Ascending aorta (tissue), 2 donors: ENCODE results near the gene WNK2. TPM values are rescaled to one million over a fixed set of nuclear protein-coding genes. Genes with fewer than 3 reads are reported as not detected.
"Not testable (repeated sequence)": the region's sequence is repeated elsewhere in the genome, so short reads cannot be mapped to it uniquely, and the experiment has no call there.

Experiments used
- DNase-seq, 2 donors: peaks; one replicate each; pipeline ENCODE4 v3.0.0-alpha.2; 2019; ENCODE audit warnings: low spot score in 2 of 2
- H3K27ac ChIP-seq, 2 donors: fragments of 200-600 bp; sonication (generic); one replicate each; pipeline ENCODE4 v1.5.1; 2016 to 2017; ENCODE audit warnings: mild to moderate bottlenecking in 1 of 2
- H3K27me3 ChIP-seq: fragments of 200-600 bp; sonication (generic); one replicate; pipeline ENCODE4 v1.5.1; 2017
- H3K36me3 ChIP-seq, 2 donors: fragments of 200-600 bp; sonication (generic); one replicate each; pipeline ENCODE4 v1.5.1; 2016
- H3K4me1 ChIP-seq, 2 donors: fragments of 200-600 bp; sonication (generic); one replicate each; pipeline ENCODE4 v1.5.1; 2016 to 2017; ENCODE audit warnings: mild to moderate bottlenecking in 1 of 2
- H3K4me3 ChIP-seq, 2 donors: fragments of 200-600 bp; sonication (generic); one replicate each; pipeline ENCODE4 v1.5.1; 2016 to 2017; ENCODE audit warnings: mild to moderate bottlenecking in 1 of 2
- H3K9me3 ChIP-seq, 2 donors: fragments of 200-600 bp; sonication (generic); one replicate each; pipeline ENCODE4 v1.5.1; 2016
- CTCF ChIP-seq, 3 experiments: fragments of 200-600 bp in 2 of 3; fragments of 450-650 bp in 1 of 3; sonication (generic) in 2 of 3; IDR thresholded peaks; one replicate each; pipeline ENCODE4 v1.5.1; 2016 to 2019; ENCODE audit warnings: antibody characterized with exemption in 3 of 3, mild to moderate bottlenecking in 1 of 3, moderate library complexity in 1 of 3
- intact Hi-C: fragments of 100-400 bp; cut with DNase I; formaldehyde crosslinking; loops from one replicate; pipeline ENCODE4 v1.15.1; 2023
- total RNA-seq: library from RNA; depleted of rRNA; stranded (reverse); fragments of >200 nt; gene quantifications from one replicate; pipeline ENCODE4 v1.1.0, GENCODE V29; 2016

WNK2 gene
- total RNA-seq, 1 donor from 2014 or later = not detected

- Histone ChIP-seq H3K4me3 (peak overlapping the region; percentile 41 to 62), H3K4me1 (no peaks in the 10 kb centered on the region), H3K36me3 (no peaks in the 10 kb centered on the region), H3K27ac (no peak overlapping the region), H3K9me3 (no peaks in the 10 kb centered on the region), H3K27me3 (no peaks in the 10 kb centered on the region)
- no peak for DNase-seq
- no peak for TF ChIP-seq CTCF (IDR thresholded peaks at IDR 0.05)
- intact Hi-C loops = no loop called here
Measured at GRCh38 chr9:93345643-93346230, 161.8 kb downstream of the WNK2 start.

DNA sequence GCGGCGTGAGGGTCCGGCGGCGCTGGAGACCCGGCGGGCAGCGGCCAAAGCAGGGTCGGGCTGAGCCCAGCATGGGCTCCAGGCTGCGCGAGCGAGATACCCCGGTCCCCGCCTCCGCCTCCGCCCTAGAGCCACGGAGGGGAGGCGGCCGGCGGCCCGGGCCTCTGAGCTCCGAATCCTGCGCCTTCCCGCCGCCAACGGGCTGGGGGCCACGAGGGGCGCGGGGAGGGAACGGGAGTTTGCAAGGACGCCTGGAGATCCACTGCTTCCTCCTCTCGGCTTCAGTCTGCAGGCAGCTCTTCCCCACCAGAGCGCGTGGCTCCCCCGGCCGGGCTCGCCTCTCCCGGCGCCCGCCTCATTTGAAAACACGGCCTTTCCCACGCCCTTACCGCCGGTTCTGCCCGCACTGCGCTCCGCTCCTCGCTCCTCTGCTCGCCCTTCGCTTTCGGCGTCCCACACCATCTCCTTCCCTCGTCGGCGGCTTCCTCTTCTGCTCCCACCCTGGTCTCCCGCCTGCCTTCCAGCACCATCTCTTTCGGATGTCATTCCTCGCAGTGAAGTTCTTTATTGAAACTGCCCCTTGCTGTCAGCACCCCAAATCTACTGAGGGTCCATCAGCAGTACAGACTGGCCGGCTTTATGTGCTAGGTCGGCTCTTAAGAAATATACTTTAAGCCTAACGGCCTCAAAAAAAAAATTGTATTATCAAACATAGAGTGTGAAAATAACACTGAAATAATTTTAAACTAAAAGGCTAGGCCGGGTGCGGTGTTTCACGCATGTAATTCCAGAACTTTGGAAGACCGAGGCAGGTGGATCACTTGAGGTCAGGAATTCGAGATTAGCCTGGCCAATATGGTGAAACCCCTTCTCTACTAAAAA lies 162.5 kb downstream of the WNK2 start:
- Histone ChIP-seq H3K27ac (no peak overlapping the region), H3K27me3 (no peaks in the 10 kb centered on the region), H3K36me3 (no peaks in the 10 kb centered on the region), H3K4me3 (peak overlapping the region; percentile 41 to 62), H3K9me3 (no peaks in the 10 kb centered on the region), H3K4me1 (no peaks in the 10 kb centered on the region)
- DNase-seq = no peak
- intact Hi-C loops = no loop called here
- no peak for TF ChIP-seq CTCF (IDR thresholded peaks at IDR 0.05)

- DNase-seq, H3K36me3 ChIP-seq, intact Hi-C loops, H3K4me3 ChIP-seq, H3K27me3 ChIP-seq, H3K9me3 ChIP-seq, H3K27ac ChIP-seq, H3K4me1 ChIP-seq: not testable (repeated sequence)
Measured at GRCh38 chr9:93347371-93347975, 163.5 kb downstream of the WNK2 start.

GRCh38 chr9:93353413-93354310 lies 169.7 kb downstream of the WNK2 start:
- intact Hi-C loops, H3K4me1 ChIP-seq, DNase-seq, H3K27me3 ChIP-seq, H3K27ac ChIP-seq, H3K4me3 ChIP-seq, H3K36me3 ChIP-seq, H3K9me3 ChIP-seq: not testable (repeated sequence)

- H3K27ac ChIP-seq = no peak overlapping the region
- H3K36me3 ChIP-seq = no peaks in the 10 kb centered on the region
- H3K9me3 ChIP-seq = no peaks in the 10 kb centered on the region
- H3K4me3 ChIP-seq = no peak overlapping the region
- H3K27me3 ChIP-seq = no peaks in the 10 kb centered on the region
- intact Hi-C loops = no loop called here
- H3K4me1 ChIP-seq = no peaks in the 10 kb centered on the region
- no peak for DNase-seq
- no peak for TF ChIP-seq CTCF (IDR thresholded peaks at IDR 0.05)
Measured at GRCh38 chr9:93354451-93354850, 170.5 kb downstream of the WNK2 start.

GRCh38 chr9:93355827-93356226 lies 171.9 kb downstream of the WNK2 start:
- no peaks in the 10 kb centered on the region for H3K27me3 ChIP-seq
- H3K36me3 ChIP-seq = no peaks in the 10 kb centered on the region
- H3K4me3 ChIP-seq = no peak overlapping the region
- H3K4me1 ChIP-seq = no peaks in the 10 kb centered on the region
- no peaks in the 10 kb centered on the region for H3K9me3 ChIP-seq
- H3K27ac ChIP-seq = no peak overlapping the region
- no peak for DNase-seq
- TF ChIP-seq CTCF (IDR thresholded peaks at IDR 0.05) = no peak
- intact Hi-C loops = no loop called here
